PC-9 (cell line): ENCODE results near the gene TAF4B. TPM values are rescaled to one million over a fixed set of nuclear protein-coding genes. Genes with fewer than 3 reads are reported as not detected.
"Not testable (repeated sequence)": the region's sequence is repeated elsewhere in the genome, so short reads cannot be mapped to it uniquely, and the experiment has no call there.

Source experiments
- BruUV-seq: library from RNA; stranded (reverse); fragments of 400-500 nt; replicated peaks from 2 replicates; lab custom pipeline; 2021; lab: Mats Ljungman, UMichigan
- CTCF ChIA-PET: fragments of 300-600 bp; sonication (Branson Sonifier 250); formaldehyde crosslinking; loops from one replicate; lab custom pipeline; 2022; ENCODE audit warnings: antibody characterized with exemption; lab: Charles Lee
- POLR2A ChIA-PET: fragments of 300-600 bp; sonication (Branson Sonifier 250); formaldehyde crosslinking; loops from one replicate; lab custom pipeline; 2022; ENCODE audit warnings: antibody characterized with exemption; ENCODE audit not compliant: unreplicated experiment; lab: Charles Lee
- DNase-seq, 2 experiments: peaks; one replicate each; pipeline versions ENCODE4 v3.0.0 to v3.0.0-alpha.2; 2015 to 2022; ENCODE audit warnings: mixed read lengths in 1 of 2
- H2AFZ ChIP-seq: fragments of 200-600 bp; sonication (generic); 2 replicates; pipeline ENCODE4 v1.8.1; 2017; ENCODE audit warnings: antibody characterized with exemption
- H3F3A ChIP-seq: fragments of 200-600 bp; sonication (generic); 2 replicates; pipeline ENCODE4 v1.8.1; 2017; ENCODE audit warnings: antibody characterized with exemption, mild to moderate bottlenecking, low read depth; ENCODE audit not compliant: insufficient read depth
- H3K27ac ChIP-seq: fragments of 200-600 bp; sonication (generic); 2 replicates; pipeline ENCODE4 v1.6.1; 2016; ENCODE audit warnings: mixed run types
- H3K27me3 ChIP-seq: fragments of 200-600 bp; sonication (generic); 2 replicates; pipeline ENCODE4 v1.6.1; 2016; ENCODE audit warnings: low read depth, mixed run types; ENCODE audit not compliant: insufficient read depth
- H3K36me3 ChIP-seq: fragments of 200-600 bp; sonication (generic); 2 replicates; pipeline ENCODE4 v1.6.1; 2016; ENCODE audit warnings: low read depth, mixed run types
- H3K4me1 ChIP-seq: fragments of 200-600 bp; sonication (generic); replicated peaks from 2 replicates; pipeline ENCODE4 v1.6.1; 2016; ENCODE audit warnings: mixed run types; ENCODE audit not compliant: insufficient read depth
- H3K4me2 ChIP-seq: fragments of 200-600 bp; sonication (generic); 2 replicates; pipeline ENCODE4 v1.6.1; 2017; ENCODE audit warnings: mixed run types
- H3K4me3 ChIP-seq: fragments of 200-600 bp; sonication (generic); 2 replicates; pipeline ENCODE4 v1.6.1; 2016; ENCODE audit warnings: mixed run types
- H3K79me2 ChIP-seq: fragments of 200-600 bp; sonication (generic); 2 replicates; pipeline ENCODE4 v1.6.1; 2017; ENCODE audit warnings: low read depth, mixed run types
- H3K9me2 ChIP-seq: fragments of 200-600 bp; sonication (generic); 2 replicates; pipeline ENCODE4 v1.8.1; 2017; ENCODE audit warnings: mild to moderate bottlenecking; ENCODE audit not compliant: insufficient read depth
- H3K9me3 ChIP-seq: fragments of 200-600 bp; sonication (generic); 2 replicates; pipeline ENCODE4 v1.8.1; 2016; ENCODE audit warnings: low read depth; ENCODE audit not compliant: insufficient read depth
- H4K20me1 ChIP-seq: fragments of 200-600 bp; sonication (generic); 2 replicates; pipeline ENCODE4 v1.8.1; 2017; ENCODE audit not compliant: insufficient read depth
- CTCF ChIP-seq: fragments of 200-600 bp; sonication (generic); conservative IDR thresholded peaks from 2 replicates; pipeline ENCODE4 v1.6.1; 2017; ENCODE audit warnings: mixed run types, antibody characterized with exemption, mild to moderate bottlenecking, moderate library complexity
- EZH2 ChIP-seq: fragments of 200-600 bp; sonication (generic); IDR thresholded peaks from 2 replicates; pipeline ENCODE4 v1.8.0; 2017; ENCODE audit warnings: antibody characterized with exemption, low read depth
- intact Hi-C: fragments of 100-400 bp; cut with micrococcal nuclease; formaldehyde crosslinking; loops from one replicate; pipeline ENCODE4 v1.10.0; 2022; ENCODE audit not compliant: unreplicated experiment
- total RNA-seq: library from RNA; stranded (reverse); gene quantifications from 2 replicates; pipeline ENCODE4 v1.2.3, GENCODE V29; 2021

Gene TAF4B
- total RNA-seq, 1 experiment from 2014 or later: 2.8 TPM

DNA sequence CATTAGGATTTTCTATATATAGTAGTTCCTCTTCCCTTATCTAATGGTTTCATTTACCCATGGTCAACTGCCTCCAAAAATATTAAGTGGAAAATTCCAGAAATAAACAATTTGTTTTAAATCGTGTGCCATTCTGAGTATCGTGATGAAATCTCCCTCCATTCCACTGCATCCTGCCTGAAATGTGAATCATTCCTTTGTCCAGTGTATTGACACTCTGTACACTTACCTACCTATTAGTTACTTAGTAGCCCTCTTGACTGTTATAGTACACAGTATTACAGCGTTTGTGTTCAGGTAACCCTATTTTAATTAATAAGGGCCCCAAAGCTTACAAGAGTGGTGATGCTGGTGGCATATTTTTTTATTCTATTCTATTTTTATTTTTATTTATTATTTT, 26.2 kb downstream of the TAF4B start:
- Histone ChIP-seq H3K9me3 (no peaks in the 10 kb centered on the region), H3K27me3 (no peaks in the 10 kb centered on the region), H3K4me3 (no peak overlapping the region), H3K4me1 (no peaks in the 10 kb centered on the region), H3K9me2 (no peaks in the 10 kb centered on the region), H3K4me2 (no peak overlapping the region), H3K27ac (no peak overlapping the region), H3K36me3 (no peaks in the 10 kb centered on the region), H3K79me2 (no peaks in the 10 kb centered on the region; the same call in 1 of the 2 replicates), H4K20me1 (no peaks in the 10 kb centered on the region), H3F3A (no peaks in the 10 kb centered on the region), H2AFZ (no peak overlapping the region)
- ChIA-PET CTCF (no interaction called here), POLR2A (no interaction called here)
- intact Hi-C loops: no loop called here
- DNase-seq: no peak
- no peak for TF ChIP-seq CTCF
- no peak for TF ChIP-seq EZH2
- no TSS peak for BruUV-seq

DNA sequence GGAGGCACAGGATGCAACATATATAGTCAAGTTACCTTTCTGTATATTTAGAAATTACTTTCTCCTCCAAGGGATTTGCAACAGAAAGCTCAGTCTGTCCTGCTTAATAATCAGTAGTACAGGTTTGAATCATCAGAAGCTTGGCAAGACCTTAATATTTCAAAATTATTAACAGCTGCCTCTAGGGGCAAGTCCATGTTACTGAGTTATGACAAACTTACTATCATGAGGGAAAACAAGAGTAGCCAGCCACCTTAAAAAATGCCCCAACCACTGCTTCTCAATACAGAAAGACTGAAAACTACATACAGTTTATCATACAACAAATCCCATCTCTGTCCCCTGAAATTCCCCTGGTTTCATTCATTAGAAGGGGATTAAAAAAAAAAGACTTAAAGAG, 28.6 kb downstream of the TAF4B start:
- H3K4me1 ChIP-seq, H4K20me1 ChIP-seq, H3K4me2 ChIP-seq, H3K9me2 ChIP-seq, H3K9me3 ChIP-seq, CTCF ChIA-PET, H3F3A ChIP-seq, H3K27me3 ChIP-seq, DNase-seq, H2AFZ ChIP-seq, BruUV-seq, POLR2A ChIA-PET, intact Hi-C loops, H3K4me3 ChIP-seq, H3K27ac ChIP-seq, H3K79me2 ChIP-seq, H3K36me3 ChIP-seq: not testable (repeated sequence)

GRCh38 chr18:26255695-26256622, 29.7 kb downstream of the TAF4B start:
- no peak overlapping the region for H3K4me2 ChIP-seq
- H3K4me1 ChIP-seq: no peaks in the 10 kb centered on the region
- no peak overlapping the region for H2AFZ ChIP-seq
- no peaks in the 10 kb centered on the region for H3F3A ChIP-seq
- ChIA-PET POLR2A (no interaction called here), CTCF (no interaction called here)
- BruUV-seq: no TSS peak
- no peaks in the 10 kb centered on the region for H3K36me3 ChIP-seq
- no peaks in the 10 kb centered on the region for H4K20me1 ChIP-seq
- DNase-seq: no peak
- no peaks in the 10 kb centered on the region for H3K9me2 ChIP-seq
- H3K4me3 ChIP-seq: no peak overlapping the region
- H3K9me3 ChIP-seq: no peaks in the 10 kb centered on the region
- no peaks in the 10 kb centered on the region for H3K27me3 ChIP-seq
- TF ChIP-seq CTCF (no peak), EZH2 (no peak)
- intact Hi-C loops: no loop called here
- no peaks in the 10 kb centered on the region; the same call in 1 of the 2 replicates for H3K79me2 ChIP-seq
- no peak overlapping the region for H3K27ac ChIP-seq
